Esophagus muscularis mucosa (tissue), 4 donors: Measurements from ENCODE around the gene GYPC. TPM values are rescaled to one million over a fixed set of nuclear protein-coding genes. Genes with fewer than 3 reads are reported as not detected.

Experiments used
- DNase-seq: peaks from one replicate; pipeline ENCODE4 v3.0.0-alpha.2; 2017; ENCODE audit errors: extremely low spot score
- H3K27ac ChIP-seq, 4 donors: fragments of 200-600 bp; sonication (generic); replicated peaks in 1 of 4; 1 replicate in 3 of 4; 2 replicates in 1 of 4; pipeline ENCODE4 v1.5.1; 2016 to 2019; ENCODE audit warnings: mild to moderate bottlenecking in 1 of 4
- H3K27me3 ChIP-seq, 4 donors: fragments of 200-600 bp; sonication (generic); one replicate each; pipeline versions ENCODE4 v1.5.1 to v1.6.0; 2016 to 2019
- H3K36me3 ChIP-seq, 4 donors: fragments of 200-600 bp; sonication (generic); one replicate each; pipeline ENCODE4 v1.5.1; 2016 to 2019
- H3K4me1 ChIP-seq, 4 donors: fragments of 200-600 bp; sonication (generic); one replicate each; pipeline ENCODE4 v1.5.1; 2016 to 2019
- H3K4me3 ChIP-seq, 4 donors: fragments of 200-600 bp; sonication (generic); 1 replicate in 2 of 4; 2 replicates in 2 of 4; pipeline ENCODE4 v1.5.1; 2016 to 2019; ENCODE audit warnings: mild to moderate bottlenecking in 4 of 4, moderate library complexity in 1 of 4
- H3K9me3 ChIP-seq, 4 donors: fragments of 200-600 bp; sonication (generic); 1 replicate in 3 of 4; 2 replicates in 1 of 4; pipeline ENCODE4 v1.5.1; 2016 to 2019
- CTCF ChIP-seq, 3 experiments: fragments of 200-600 bp in 2 of 3; fragments of 450-650 bp in 1 of 3; sonication (generic) in 2 of 3; IDR thresholded peaks; one replicate each; pipeline ENCODE4 v1.5.1; 2017 to 2019; ENCODE audit warnings: antibody characterized with exemption in 3 of 3, mild to moderate bottlenecking in 2 of 3, moderate library complexity in 1 of 3
- EP300 ChIP-seq: sonication (generic); formaldehyde crosslinking; IDR thresholded peaks from one replicate; pipeline ENCODE4 v1.6.1; 2017; ENCODE audit warnings: antibody characterized with exemption
- POLR2A ChIP-seq: fragments of 450-650 bp; IDR thresholded peaks from one replicate; pipeline ENCODE4 v1.6.1; 2017; ENCODE audit warnings: antibody characterized with exemption, moderate library complexity, mild to moderate bottlenecking, low read depth
- POLR2AphosphoS5 ChIP-seq, 2 donors: sonication (generic); formaldehyde crosslinking; IDR thresholded peaks; one replicate each; pipeline ENCODE4 v1.6.1; 2017; ENCODE audit warnings: antibody characterized with exemption in 2 of 2
- WGBS: methylation state at CpG from one replicate; pipeline ENCODE4 v1.1.5; 2018; 5-methylcytosine and 5-hydroxymethylcytosine counted together
- intact Hi-C: fragments of 100-400 bp; cut with DNase I; formaldehyde crosslinking; loops from one replicate; pipeline ENCODE4 v1.15.1; 2023
- total RNA-seq, 4 donors: library from RNA; depleted of rRNA; stranded (reverse); fragments of >200 nt; gene quantifications; one replicate each; pipeline versions ENCODE4 v1.1.0 to v1.2.1, GENCODE V29; 2016

Gene GYPC
- total RNA-seq, 4 donors from 2014 or later = 119 to 197 (median 167) TPM

- DNase-seq = no peak
- peaks cover 0 to 7% (median 0%) of the 10 kb centered on the region in 4 donors for H3K4me1 ChIP-seq
- H3K4me3 ChIP-seq = no peak overlapping the region
- 83% methylated on average over 3 of the region's 3 CpGs for WGBS
- H3K27me3 ChIP-seq = no peaks in the 10 kb centered on the region
- no peak for TF ChIP-seq POLR2AphosphoS5 (IDR thresholded peaks at IDR 0.05)
- TF ChIP-seq EP300 = no peak
- TF ChIP-seq CTCF (IDR thresholded peaks at IDR 0.05) = no peak
- TF ChIP-seq POLR2A = no peak
- H3K9me3 ChIP-seq = no peaks in the 10 kb centered on the region
- H3K27ac ChIP-seq = no peak overlapping the region
- intact Hi-C loops = no loop called here
- H3K36me3 ChIP-seq = no peaks in the 10 kb centered on the region
Observed at GRCh38 chr2:126623000-126623399, 33.0 kb upstream of the GYPC start.

DNA sequence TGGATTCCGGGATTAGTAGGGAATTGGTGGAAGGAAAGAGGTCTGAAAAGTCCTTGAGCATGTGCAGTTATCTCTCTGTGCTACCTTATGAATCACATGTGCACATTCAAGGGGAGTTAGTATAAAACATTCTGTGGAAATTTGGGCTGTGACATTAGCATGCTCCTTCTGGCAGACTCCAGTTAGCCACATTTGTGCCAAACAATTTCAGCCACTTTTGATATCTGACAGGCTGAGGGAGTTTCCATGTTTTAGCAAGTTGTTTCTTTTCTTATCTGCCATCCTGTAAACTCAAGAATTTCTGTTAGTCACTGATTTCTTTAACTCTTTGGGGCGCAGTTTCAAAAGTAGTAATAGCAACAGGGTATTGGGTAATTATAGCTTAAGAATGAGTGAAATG, 28.3 kb upstream of the GYPC start:
- no peak for DNase-seq
- TF ChIP-seq EP300 (no peak), POLR2AphosphoS5 (IDR thresholded peaks at IDR 0.05) (no peak), POLR2A (no peak), CTCF (IDR thresholded peaks at IDR 0.05) (no peak)
- H3K27ac ChIP-seq = no peak overlapping the region
- H3K27me3 ChIP-seq = no peaks in the 10 kb centered on the region
- no peaks in the 10 kb centered on the region for H3K9me3 ChIP-seq
- intact Hi-C loops = no loop called here
- no peaks in the 10 kb centered on the region for H3K36me3 ChIP-seq
- H3K4me1 ChIP-seq = peaks cover 0 to 7% (median 0%) of the 10 kb centered on the region in 4 donors
- 66% methylated on average over 2 of the region's 2 CpGs for WGBS
- no peak overlapping the region for H3K4me3 ChIP-seq

GRCh38 chr2:126634273-126634861, 21.6 kb upstream of the GYPC start:
- Histone ChIP-seq H3K9me3 (no peaks in the 10 kb centered on the region), H3K27me3 (no peaks in the 10 kb centered on the region), H3K27ac (no peak overlapping the region), H3K4me3 (no peak overlapping the region), H3K36me3 (no peaks in the 10 kb centered on the region), H3K4me1 (peaks cover 0 to 3% (median 1%) of the 10 kb centered on the region in 4 donors)
- 52% methylated on average over 12 of the region's 12 CpGs for WGBS
- intact Hi-C loops = no loop called here
- peak; percentile 12 to 54 (median 34) for TF ChIP-seq CTCF (IDR thresholded peaks at IDR 0.05)
- TF ChIP-seq POLR2A = no peak
- DNase-seq = peak; percentile 90

- Histone ChIP-seq H3K27ac (no peak overlapping the region), H3K4me3 (no peak overlapping the region), H3K9me3 (no peaks in the 10 kb centered on the region), H3K27me3 (no peaks in the 10 kb centered on the region), H3K4me1 (peaks cover 0 to 3% (median 1%) of the 10 kb centered on the region in 4 donors), H3K36me3 (no peaks in the 10 kb centered on the region)
- 35% methylated on average over 1 of the region's 1 CpG for WGBS
- intact Hi-C loops = no loop called here
- DNase-seq = peak; percentile 81
- TF ChIP-seq POLR2A = no peak
- TF ChIP-seq CTCF (IDR thresholded peaks at IDR 0.05) = no peak
- TF ChIP-seq POLR2AphosphoS5 (IDR thresholded peaks at IDR 0.05) = no peak
- TF ChIP-seq EP300 = no peak
Observed at GRCh38 chr2:126635281-126635680, 20.7 kb upstream of the GYPC start.

- H3K9me3 ChIP-seq = no peaks in the 10 kb centered on the region
- no peak overlapping the region for H3K4me3 ChIP-seq
- intact Hi-C loops = no loop called here
- no peaks in the 10 kb centered on the region for H3K27me3 ChIP-seq
- H3K27ac ChIP-seq = no peak overlapping the region
- 37% methylated on average over 1 of the region's 1 CpG for WGBS
- H3K36me3 ChIP-seq = no peaks in the 10 kb centered on the region
- H3K4me1 ChIP-seq = peaks cover 0 to 3% (median 1%) of the 10 kb centered on the region in 4 donors
- DNase-seq = no peak
- TF ChIP-seq CTCF (IDR thresholded peaks at IDR 0.05) = no peak
- TF ChIP-seq POLR2A = no peak
- no peak for TF ChIP-seq EP300
- no peak for TF ChIP-seq POLR2AphosphoS5 (IDR thresholded peaks at IDR 0.05)
Observed at GRCh38 chr2:126635736-126636135, 20.2 kb upstream of the GYPC start.
